A549 (cell line): ENCODE results near the gene RCN2. TPM values are rescaled to one million over a fixed set of nuclear protein-coding genes. Genes with fewer than 3 reads are reported as not detected.

ENCODE experiments used
- ATAC-seq, 2 experiments: fragments of 200-7000 bp in 1 of 2; fragments of >200 bp in 1 of 2; cut with Nextera tagmentation in 1 of 2; cut with Tn5 transposase in 1 of 2; 3 replicates each; pipeline versions ENCODE4 v1.8.0 to v1.9.1; 2018 to 2020; ENCODE audit warnings: mild to moderate bottlenecking in 1 of 2, moderate library complexity in 1 of 2
- CTCF ChIA-PET: fragments of 300-600 bp; sonication (Branson Sonifier 250); formaldehyde crosslinking; extraction: SDS; loops from one replicate; lab custom pipeline; 2021; ENCODE audit warnings: antibody characterized with exemption, inconsistent platforms; lab: Yijun Ruan, JAX
- POLR2A ChIA-PET: fragments of 350-600 bp; formaldehyde crosslinking; extraction: SDS; loops from one replicate; lab custom pipeline; 2021; ENCODE audit warnings: antibody characterized with exemption, inconsistent platforms; lab: Yijun Ruan, JAX
- DNase-seq, 2 experiments: peaks; one replicate each; pipeline versions ENCODE4 v3.0.0 to v3.0.0-alpha.2; 2011 to 2016; ENCODE audit warnings: low read depth in 1 of 2, low spot score in 1 of 2
- FAIRE-seq: peaks from 2 replicates; lab custom pipeline; 2011; peaks lifted over from hg19 to GRCh38; lab: Jason Lieb, UNC
- H3K27ac ChIP-seq, 2 experiments: fragments of >200 bp; sonication (Bioruptor Twin); formaldehyde crosslinking; 3 replicates each; pipeline ENCODE4 v1.5.1; 2016 to 2017
- H3K4me1 ChIP-seq: fragments of >200 bp; sonication (Bioruptor Twin); formaldehyde crosslinking; 3 replicates; pipeline ENCODE4 v1.6.1; 2016
- H3K4me2 ChIP-seq: fragments of >200 bp; sonication (Bioruptor Twin); formaldehyde crosslinking; 3 replicates; pipeline ENCODE4 v1.6.1; 2016
- H3K4me3 ChIP-seq: fragments of >200 bp; sonication (Bioruptor Twin); formaldehyde crosslinking; 3 replicates; pipeline ENCODE4 v1.5.1; 2016
- H3K9me3 ChIP-seq: fragments of >200 bp; sonication (Bioruptor Twin); formaldehyde crosslinking; 3 replicates; pipeline ENCODE4 v1.6.1; 2016
- BHLHE40 ChIP-seq: IDR thresholded peaks from 2 replicates; pipeline ENCODE4 v1.6.1; 2012; ENCODE audit warnings: low read depth, low read length, inconsistent platforms
- CHD2 ChIP-seq: fragments of 150-350 bp; IDR thresholded peaks from 2 replicates; pipeline ENCODE4 v1.6.1; 2014; ENCODE audit warnings: low read length; ENCODE audit not compliant: partially characterized antibody
- ELK1 ChIP-seq: fragments of 150-350 bp; IDR thresholded peaks from 2 replicates; pipeline ENCODE4 v1.6.1; 2014; ENCODE audit warnings: low read depth, mild to moderate bottlenecking, low read length
- FOSB ChIP-seq: fragments of 250-450 bp; sonication (Bioruptor Pico); IDR thresholded peaks from 2 replicates; pipeline ENCODE4 v1.5.0; 2020; ENCODE audit warnings: mild to moderate bottlenecking, moderate library complexity
- FOSL2 ChIP-seq, 2 experiments: fragments of 450-650 bp in 1 of 2; fragments of >200 bp in 1 of 2; sonication (Bioruptor Twin) in 1 of 2; formaldehyde crosslinking; IDR thresholded peaks; 2 replicates each; pipeline versions ENCODE4 v1.5.0 to v1.6.1; 2016 to 2020; ENCODE audit warnings: mild to moderate bottlenecking in 1 of 2, moderate library complexity in 1 of 2
- FOXS1 ChIP-seq: fragments of 250-450 bp; sonication (Bioruptor Pico); IDR thresholded peaks from 2 replicates; pipeline ENCODE4 v1.5.0; 2020; ENCODE audit warnings: mild to moderate bottlenecking, moderate library complexity
- HDAC2 ChIP-seq: fragments of 200-600 bp; sonication (generic); IDR thresholded peaks from 2 replicates; pipeline ENCODE4 v1.6.1; 2016
- HMGXB4 ChIP-seq: fragments of 250-450 bp; sonication (Bioruptor Pico); IDR thresholded peaks from 2 replicates; pipeline ENCODE4 v1.5.0; 2021; ENCODE audit warnings: mild to moderate bottlenecking, moderate library complexity, borderline replicate concordance
- HOXA7 ChIP-seq: fragments of 250-450 bp; sonication (Bioruptor Pico); IDR thresholded peaks from 2 replicates; pipeline ENCODE4 v1.5.0; 2020; ENCODE audit warnings: mild to moderate bottlenecking, moderate library complexity
- HOXB5 ChIP-seq: fragments of 250-450 bp; sonication (Bioruptor Pico); IDR thresholded peaks from 2 replicates; pipeline ENCODE4 v1.5.0; 2020; ENCODE audit warnings: mild to moderate bottlenecking, moderate library complexity
- KDM1A ChIP-seq: fragments of 200-600 bp; sonication (generic); IDR thresholded peaks from 2 replicates; pipeline ENCODE4 v1.6.1; 2016; ENCODE audit warnings: low read depth, mild to moderate bottlenecking
- KDM5A ChIP-seq: fragments of 200-600 bp; sonication (generic); IDR thresholded peaks from 2 replicates; pipeline ENCODE4 v1.6.1; 2016; ENCODE audit warnings: antibody characterized with exemption, mild to moderate bottlenecking
- MAFK ChIP-seq: fragments of 450-650 bp; IDR thresholded peaks from 2 replicates; pipeline ENCODE4 v1.6.1; 2014; ENCODE audit not compliant: partially characterized antibody
- NFE2L2 ChIP-seq: fragments of 150-350 bp; conservative IDR thresholded peaks from 2 replicates; pipeline ENCODE4 v1.6.1; 2014; ENCODE audit warnings: low read length
- NR3C1 ChIP-seq: fragments of >200 bp; sonication (Bioruptor Twin); formaldehyde crosslinking; IDR thresholded peaks from 3 replicates; pipeline ENCODE4 v1.6.1; 2017
- PBX3 ChIP-seq: IDR thresholded peaks from 2 replicates; pipeline ENCODE4 v1.6.1; 2012
- POLR2A ChIP-seq: IDR thresholded peaks from 2 replicates; pipeline ENCODE4 v1.6.1; 2012; ENCODE audit warnings: mild to moderate bottlenecking, low read length
- POLR2AphosphoS2 ChIP-seq: conservative IDR thresholded peaks from 2 replicates; pipeline ENCODE4 v1.6.1; 2012; ENCODE audit warnings: low read length, improper control_type of control experiment, inconsistent platforms
- RARB ChIP-seq: fragments of 250-450 bp; sonication (Bioruptor Pico); IDR thresholded peaks from 2 replicates; pipeline ENCODE4 v1.8.0; 2021; ENCODE audit warnings: mild to moderate bottlenecking, moderate library complexity
- RCOR1 ChIP-seq: fragments of 150-350 bp; IDR thresholded peaks from 2 replicates; pipeline ENCODE4 v1.6.1; 2014; ENCODE audit warnings: antibody characterized with exemption, low read length, low read depth
- TFCP2L1 ChIP-seq: fragments of 250-450 bp; sonication (Bioruptor Pico); IDR thresholded peaks from 2 replicates; pipeline ENCODE4 v1.5.0; 2021; ENCODE audit warnings: mild to moderate bottlenecking
- ZNF302 ChIP-seq: fragments of 250-450 bp; sonication (Bioruptor Pico); IDR thresholded peaks from 2 replicates; pipeline ENCODE4 v1.9.0; 2021; ENCODE audit warnings: inconsistent platforms, mild to moderate bottlenecking, moderate library complexity
- WGBS: methylation state at CpG from one replicate; pipeline ENCODE4 v1.1.6; 2017; ENCODE audit errors: missing lambda C conversion rate; 5-methylcytosine and 5-hydroxymethylcytosine counted together
- polyA plus RNA-seq, 4 experiments: library from polyadenylated mRNA; depleted of rRNA in 3 of 4; stranded (reverse); fragments of >200 nt; fragmentation: RNase III in 1 of 4; extraction: RNeasy Plus Mini Kit Qiagen cat#74134 plus additional on column Dnase treatment in 1 of 4; gene quantifications; 2 replicates in 3 of 4; 3 replicates in 1 of 4; pipeline ENCODE4 v1.2.3, GENCODE V29; 2011 to 2017

Gene RCN2
- polyA plus RNA-seq, 2 of the 4 experiments (the other 2 are of a cell fraction): 81.3 to 152 TPM

GRCh38 chr15:76903251-76903681, 28.3 kb upstream of the RCN2 start (continued):
- TF ChIP-seq PBX3: no peak

- ATAC-seq: peak; percentile 76 to 80
- WGBS: 14% methylated on average over 25 of the region's 29 CpGs
Observed at GRCh38 chr15:76904461-76905012, 27.0 kb upstream of the RCN2 start.

GRCh38 chr15:76905013-76905839, 26.3 kb upstream of the RCN2 start, which contains the start of gene SCAPER:
Gene SCAPER, minus strand, starts transcription at chr15:76905340. Its CDS starts 21,523 bp downstream, at chr15:76883817.
- ATAC-seq: peak; percentile 90 to 94
- CTCF ChIA-PET: interaction anchor here (1.5 kb wide), 1 partner anchor 36 kb away, joined by 3 read pairs; no protein-coding TSS in a partner anchor
- POLR2A ChIA-PET: no interaction called here
- Histone ChIP-seq H3K4me1 (peaks cover 14% of the 10 kb centered on the region; the same call in 2 of the 3 replicates), H3K27ac (peak within 1 kb of the TSS; percentile 78 to 91), H3K4me3 (peak within 1 kb of the TSS; percentile 68), H3K4me2 (peak within 1 kb of the TSS; percentile 86), H3K9me3 (no peaks in the 10 kb centered on the region)
- 10% methylated on average over 30 of the region's 78 CpGs for WGBS
- DNase-seq: peak; percentile 91
- FAIRE-seq: no peak
- TF ChIP-seq RCOR1 (no peak), CHD2 (no peak), PBX3 (no peak), RARB (CRISPR knock-in tag) (peak; percentile 53; the same call in 1 of the 2 replicates), ZNF302 (CRISPR knock-in tag) (peak; percentile 85), POLR2AphosphoS2 (no peak), NR3C1 (no peak), HOXB5 (CRISPR knock-in tag) (peak; percentile 91), FOXS1 (peak; percentile 60; the same call in 1 of the 2 replicates), KDM5A (no peak), NFE2L2 (no peak), HMGXB4 (CRISPR knock-in tag) (no peak), BHLHE40 (no peak), POLR2A (peak; percentile 41), KDM1A (no peak), FOSB (CRISPR knock-in tag) (peak; percentile 51; the same call in 1 of the 2 replicates), TFCP2L1 (CRISPR knock-in tag) (0 out of 2 replicates have a peak, but pooled peaks have one; percentile 46), HDAC2 (no peak)

More at GRCh38 chr15:76904461-76905012, 27.0 kb upstream of the RCN2 start:
- POLR2A ChIA-PET: interaction anchor here (1.1 kb wide), 1 partner anchor 9 kb away, joined by 4 read pairs; no protein-coding TSS in a partner anchor
- FAIRE-seq: no peak
- DNase-seq: peak; percentile 46 to 49
- peak overlapping the region; percentile 86 for H3K4me2 ChIP-seq
- TF ChIP-seq ELK1: no peak
- no peak for TF ChIP-seq HOXA7 (CRISPR knock-in tag)
- TF ChIP-seq FOSL2 (IDR thresholded peaks at IDR 0.05): no peak
- TF ChIP-seq FOSL2 (CRISPR knock-in tag; IDR thresholded peaks at IDR 0.05): no peak
- no peak for TF ChIP-seq MAFK
- no peak for TF ChIP-seq BHLHE40
- TF ChIP-seq HOXB5 (CRISPR knock-in tag): no peak
- TF ChIP-seq HMGXB4 (CRISPR knock-in tag): no peak
- no peaks in the 10 kb centered on the region for H3K9me3 ChIP-seq
- CTCF ChIA-PET: interaction anchor here (0.8 to 1.4 kb wide), 3 partner anchors 11 to 713 kb away, joined by 3 to 4 read pairs (median 3); partner anchors contain the start of gene RCN2
- peaks cover 14% of the 10 kb centered on the region; the same call in 2 of the 3 replicates for H3K4me1 ChIP-seq
- H3K4me3 ChIP-seq: peak overlapping the region; percentile 68
- H3K27ac ChIP-seq: peak overlapping the region; percentile 78 to 91
